ENCODE results near the gene MAPKAPK3. TPM values are rescaled to one million over a fixed set of nuclear protein-coding genes. Genes with fewer than 3 reads are reported as not detected.

The MAPKAPK3 gene
- total RNA-seq, 4 donors from 2014 or later, result 235 to 466 (median 387) TPM

DNA sequence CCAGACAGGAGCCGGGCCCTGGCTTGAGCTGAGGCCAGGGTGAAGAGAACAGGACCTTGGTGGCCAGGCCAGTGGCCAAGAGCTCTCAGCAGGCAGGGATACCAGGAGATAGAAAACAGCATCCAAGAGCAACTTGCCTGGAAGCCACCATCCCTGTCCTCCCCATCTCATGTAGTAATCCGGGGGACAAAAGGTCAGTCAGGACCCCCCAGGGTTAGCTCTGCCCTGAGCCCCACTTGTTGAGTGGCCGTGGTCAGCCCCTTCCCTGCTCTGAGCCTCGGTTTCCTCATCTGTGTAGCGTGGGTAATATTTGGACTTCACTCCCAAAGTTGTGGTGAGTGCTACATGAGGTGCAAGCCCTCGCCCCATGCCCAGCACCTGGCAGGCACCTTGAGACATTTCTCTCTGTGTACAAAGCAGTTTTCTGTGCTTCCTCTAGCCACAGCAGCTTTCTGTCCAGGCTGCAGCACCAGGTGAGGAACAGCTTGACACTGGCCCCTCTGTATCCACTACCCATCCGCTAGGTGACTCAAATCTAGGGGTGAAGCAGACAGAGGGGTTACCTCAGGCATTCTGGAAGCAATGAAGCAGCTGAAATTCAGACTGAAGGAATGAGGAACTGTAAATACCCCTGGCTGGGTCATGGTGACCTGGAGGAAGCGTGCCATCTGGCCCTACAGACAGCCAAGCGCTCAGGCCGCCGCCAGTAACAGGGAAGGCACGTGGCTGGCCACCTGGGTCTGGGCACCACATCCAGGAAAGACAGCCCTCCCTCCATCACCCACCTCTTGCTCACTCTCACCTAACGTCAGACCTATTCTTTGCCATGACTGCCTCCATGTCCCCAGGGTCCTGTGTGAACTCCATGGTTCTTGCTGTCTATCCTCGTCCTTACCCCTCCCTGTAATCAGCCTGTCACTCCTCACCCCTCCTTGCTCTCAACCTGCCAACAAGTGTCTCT is 12.0 kb upstream of the MAPKAPK3 start:
- TF ChIP-seq, protein P1, sequence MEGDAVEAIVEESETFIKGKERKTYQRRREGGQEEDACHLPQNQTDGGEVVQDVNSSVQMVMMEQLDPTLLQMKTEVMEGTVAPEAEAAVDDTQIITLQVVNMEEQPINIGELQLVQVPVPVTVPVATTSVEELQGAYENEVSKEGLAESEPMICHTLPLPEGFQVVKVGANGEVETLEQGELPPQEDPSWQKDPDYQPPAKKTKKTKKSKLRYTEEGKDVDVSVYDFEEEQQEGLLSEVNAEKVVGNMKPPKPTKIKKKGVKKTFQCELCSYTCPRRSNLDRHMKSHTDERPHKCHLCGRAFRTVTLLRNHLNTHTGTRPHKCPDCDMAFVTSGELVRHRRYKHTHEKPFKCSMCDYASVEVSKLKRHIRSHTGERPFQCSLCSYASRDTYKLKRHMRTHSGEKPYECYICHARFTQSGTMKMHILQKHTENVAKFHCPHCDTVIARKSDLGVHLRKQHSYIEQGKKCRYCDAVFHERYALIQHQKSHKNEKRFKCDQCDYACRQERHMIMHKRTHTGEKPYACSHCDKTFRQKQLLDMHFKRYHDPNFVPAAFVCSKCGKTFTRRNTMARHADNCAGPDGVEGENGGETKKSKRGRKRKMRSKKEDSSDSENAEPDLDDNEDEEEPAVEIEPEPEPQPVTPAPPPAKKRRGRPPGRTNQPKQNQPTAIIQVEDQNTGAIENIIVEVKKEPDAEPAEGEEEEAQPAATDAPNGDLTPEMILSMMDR (IDR thresholded peaks at IDR 0.05 in 4 of 5, conservative IDR thresholded peaks at IDR 0.05 in 1 of 5), result no peak
- peak; percentile 21 to 30 for TF ChIP-seq POLR2A (IDR thresholded peaks at IDR 0.05)
- H3K9me3 ChIP-seq, result no peaks in the 10 kb centered on the region
- no peaks in the 10 kb centered on the region for H3K27me3 ChIP-seq
- in situ Hi-C loops (cut with MboI; ENCODE audit: low sequenced_read_pairs in 4 of 4), result loop anchor here in 1 of 4 donors (25.0 kb wide), 1 partner anchor 782 kb away; the partner anchor contains the start of genes MANF and RBM15B
- peaks cover 94 to 99% of the 10 kb centered on the region in 2 donors for H3K4me1 ChIP-seq
- H3K36me3 ChIP-seq, result peaks cover 4 to 28% of the 10 kb centered on the region in 2 donors
- intact Hi-C loops (cut with DNase I; ENCODE audit: low total_unique reads), result loop anchor here (2.0 kb wide), 1 partner anchor 20 kb away; no protein-coding TSS in a partner anchor
- ATAC-seq (peak; percentile 52 to 61), DNase-seq (peak; percentile 93 to 96)
- no peak overlapping the region for H3K4me3 ChIP-seq
- H3K27ac ChIP-seq, result peak overlapping the region; percentile 95 to 99 (median 96)

DNA sequence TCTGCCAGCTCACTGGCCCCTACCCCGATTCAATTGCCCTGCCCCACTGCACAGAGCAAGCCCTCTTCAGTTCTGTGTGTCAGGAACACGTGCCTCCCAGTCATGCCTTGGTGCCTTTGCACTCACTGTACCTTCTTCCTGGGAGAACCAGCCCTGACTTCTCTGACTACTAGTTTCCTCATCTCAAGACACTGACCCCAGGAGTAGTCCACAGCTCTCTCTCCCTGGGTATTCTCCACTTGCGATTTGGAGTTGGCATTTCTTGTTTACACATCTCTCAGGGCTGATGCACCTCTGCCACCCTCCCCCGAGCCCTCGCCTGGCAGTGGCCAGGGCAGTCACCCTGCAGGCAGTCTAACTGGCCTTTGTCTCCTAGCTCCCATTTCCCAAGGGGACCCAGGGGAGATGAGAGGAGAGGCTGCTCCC is 11.0 kb upstream of the MAPKAPK3 start:
- H3K36me3 ChIP-seq, result peaks cover 4 to 28% of the 10 kb centered on the region in 2 donors
- TF ChIP-seq, protein P1 (IDR thresholded peaks at IDR 0.05 in 4 of 5, conservative IDR thresholded peaks at IDR 0.05 in 1 of 5), result no peak
- peak; percentile 69 to 74 for TF ChIP-seq POLR2A (IDR thresholded peaks at IDR 0.05)
- H3K4me1 ChIP-seq, result peaks cover 92 to 99% of the 10 kb centered on the region in 2 donors
- peak overlapping the region in 2 of 4 donors; percentile 65 to 89 for H3K4me3 ChIP-seq
- no peaks in the 10 kb centered on the region for H3K27me3 ChIP-seq
- intact Hi-C loops (cut with DNase I; ENCODE audit: low total_unique reads) (loop anchor here (2.0 kb wide), 1 partner anchor 19 kb away; no protein-coding TSS in a partner anchor), in situ Hi-C loops (cut with MboI; ENCODE audit: low sequenced_read_pairs in 4 of 4) (loop anchor here in 1 of 4 donors (25.0 kb wide), 1 partner anchor 781 kb away; the partner anchor contains the start of genes MANF and RBM15B)
- ATAC-seq (peak; percentile 38 to 61), DNase-seq (peak; percentile 79 to 82)
- no peaks in the 10 kb centered on the region for H3K9me3 ChIP-seq
- peak overlapping the region; percentile 95 to 99 (median 96) for H3K27ac ChIP-seq

DNA sequence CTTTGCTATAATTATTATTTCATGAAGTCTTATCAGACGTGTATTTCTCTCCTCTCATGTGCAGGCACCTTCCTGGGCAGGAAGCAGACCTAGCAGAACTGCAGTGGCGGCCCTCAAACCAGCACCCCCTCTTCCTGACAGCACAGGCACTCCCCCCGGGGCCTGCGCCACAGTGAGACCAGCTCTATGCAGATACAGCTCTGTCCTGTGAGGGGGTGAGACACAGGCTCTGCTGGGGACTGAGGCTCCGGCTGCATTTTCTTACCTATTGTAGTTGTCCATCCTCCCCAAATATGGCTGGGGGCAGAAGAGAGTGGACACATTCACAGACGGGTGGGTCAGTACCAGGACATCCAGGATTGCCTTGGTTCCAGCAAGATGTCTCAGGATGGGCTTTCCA is 10.4 kb upstream of the MAPKAPK3 start:
- TF ChIP-seq, protein P1 (IDR thresholded peaks at IDR 0.05 in 4 of 5, conservative IDR thresholded peaks at IDR 0.05 in 1 of 5), result no peak
- no peak for TF ChIP-seq POLR2A (IDR thresholded peaks at IDR 0.05)
- intact Hi-C loops (cut with DNase I; ENCODE audit: low total_unique reads), result no loop called here
- Histone ChIP-seq H3K36me3 (peaks cover 4 to 28% of the 10 kb centered on the region in 2 donors), H3K9me3 (no peaks in the 10 kb centered on the region), H3K4me1 (peaks cover 86 to 96% of the 10 kb centered on the region in 2 donors), H3K27me3 (no peaks in the 10 kb centered on the region), H3K4me3 (peak overlapping the region in 2 of 4 donors; percentile 65 to 89), H3K27ac (peak overlapping the region; percentile 95 to 99 (median 96))
- in situ Hi-C loops (cut with MboI; ENCODE audit: low sequenced_read_pairs in 4 of 4), result loop anchor here in 1 of 4 donors (25.0 kb wide), 1 partner anchor 781 kb away; the partner anchor contains the start of genes MANF and RBM15B
- ATAC-seq, result no peak
- DNase-seq, result no peak

DNA sequence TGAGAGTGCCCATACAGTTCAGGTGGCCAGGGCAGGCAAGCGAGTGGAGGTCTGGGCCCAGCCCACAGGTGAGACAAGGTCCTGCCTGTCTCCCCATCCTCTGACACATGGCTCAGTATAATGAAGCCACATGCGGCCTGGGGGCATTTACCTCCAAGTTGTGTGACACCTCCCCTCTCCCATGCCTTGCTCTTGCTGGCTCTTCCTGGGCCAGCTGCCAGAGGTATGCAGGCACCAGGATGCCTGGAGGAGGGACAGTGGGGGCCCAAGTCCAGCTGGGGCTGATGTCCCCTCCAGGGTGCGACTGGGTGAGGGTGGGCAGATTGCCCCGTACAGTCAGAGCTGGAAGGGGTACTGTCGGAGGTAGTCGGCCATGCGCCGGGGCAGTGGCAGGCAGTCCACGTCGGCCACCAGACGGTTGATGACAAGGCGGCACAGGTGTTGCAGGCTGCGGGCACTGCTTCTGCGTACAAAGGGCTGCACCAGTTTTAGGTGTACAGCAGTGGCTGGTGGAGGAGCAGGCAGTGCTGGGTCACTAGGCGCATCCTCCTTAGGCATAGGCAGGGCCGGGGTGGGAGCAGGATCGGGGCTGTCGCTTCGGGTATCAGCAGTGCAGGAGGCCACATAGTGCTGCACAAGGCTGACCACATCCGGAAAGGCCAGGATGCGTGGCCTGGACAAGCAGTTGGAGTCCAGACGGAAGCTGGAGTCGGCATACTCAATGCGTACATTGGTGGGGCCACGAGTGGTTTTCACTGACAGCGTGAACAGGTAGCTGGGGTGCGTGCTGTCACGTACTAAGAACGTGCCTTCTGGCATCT is 9.5 kb upstream of the MAPKAPK3 start:
- Histone ChIP-seq H3K4me1 (peaks cover 81 to 89% of the 10 kb centered on the region in 2 donors), H3K36me3 (peaks cover 4 to 28% of the 10 kb centered on the region in 2 donors), H3K27me3 (no peaks in the 10 kb centered on the region), H3K4me3 (peak overlapping the region in 2 of 4 donors; percentile 65 to 89), H3K9me3 (no peaks in the 10 kb centered on the region), H3K27ac (peak overlapping the region; percentile 95 to 99 (median 96))
- in situ Hi-C loops (cut with MboI; ENCODE audit: low sequenced_read_pairs in 4 of 4) (loop anchor here in 1 of 4 donors (25.0 kb wide), 1 partner anchor 780 kb away; the partner anchor contains the start of genes MANF and RBM15B), intact Hi-C loops (cut with DNase I; ENCODE audit: low total_unique reads) (no loop called here)
- ATAC-seq (no peak), DNase-seq (no peak)
- peak; percentile 24 to 39 for TF ChIP-seq POLR2A (IDR thresholded peaks at IDR 0.05)
- TF ChIP-seq, protein P1 (IDR thresholded peaks at IDR 0.05 in 4 of 5, conservative IDR thresholded peaks at IDR 0.05 in 1 of 5), result no peak
